ENCODE results near the gene GAS6. TPM values are rescaled to one million over a fixed set of nuclear protein-coding genes. Genes with fewer than 3 reads are reported as not detected.

GAS6 gene
- total RNA-seq, 2 donors from 2014 or later = 83.0 to 145 TPM

GRCh38 chr13:113806104-113806471 is 57.8 kb downstream of the GAS6 start:
- Histone ChIP-seq H3K36me3 (replicated peaks in 1 of 2; ENCODE audit: insufficient read depth in 1 of 2, low read depth in 2 of 2) (no peaks in the 10 kb centered on the region), H3K27ac (no peak overlapping the region), H3K4me1 (no peaks in the 10 kb centered on the region), H3K4me3 (no peak overlapping the region), H3K9me3 (no peaks in the 10 kb centered on the region), H3K27me3 (no peaks in the 10 kb centered on the region)
- WGBS, 2 donors = 73 to 74% methylated on average over 3 to 11 of the region's 11 CpGs
- intact Hi-C loops (cut with DNase I) = loop anchor here (10.0 kb wide), 1 partner anchor 209 kb away; no protein-coding TSS in a partner anchor
- TF ChIP-seq CTCF (IDR thresholded peaks at IDR 0.05) (no peak), POLR2A (IDR thresholded peaks at IDR 0.05) (no peak)
- no peak for ATAC-seq
- DNase-seq = no peak

- H3K27me3 ChIP-seq = no peaks in the 10 kb centered on the region
- H3K4me1 ChIP-seq = no peaks in the 10 kb centered on the region
- no peak overlapping the region for H3K4me3 ChIP-seq
- H3K27ac ChIP-seq = no peak overlapping the region
- intact Hi-C loops (cut with DNase I) = loop anchor here (10.0 kb wide), 1 partner anchor 209 kb away; no protein-coding TSS in a partner anchor
- no peaks in the 10 kb centered on the region for H3K9me3 ChIP-seq
- ATAC-seq = no peak
- DNase-seq = no peak
- no peaks in the 10 kb centered on the region for H3K36me3 ChIP-seq (replicated peaks in 1 of 2; ENCODE audit: insufficient read depth in 1 of 2, low read depth in 2 of 2)
- 73 to 76% methylated on average over 19 to 24 of the region's 27 CpGs for WGBS, 2 donors
- TF ChIP-seq POLR2A (IDR thresholded peaks at IDR 0.05) (no peak), CTCF (IDR thresholded peaks at IDR 0.05) (no peak)
These were observed 58.3 kb downstream of the GAS6 start for GRCh38 chr13:113805431-113806103.

- Histone ChIP-seq H3K27ac (no peak overlapping the region), H3K36me3 (replicated peaks in 1 of 2; ENCODE audit: insufficient read depth in 1 of 2, low read depth in 2 of 2) (no peaks in the 10 kb centered on the region), H3K27me3 (no peaks in the 10 kb centered on the region), H3K4me1 (no peaks in the 10 kb centered on the region), H3K4me3 (no peak overlapping the region), H3K9me3 (no peaks in the 10 kb centered on the region)
- no peak for ATAC-seq
- no peak for DNase-seq
- intact Hi-C loops (cut with DNase I) = loop anchor here (10.0 kb wide), 1 partner anchor 210 kb away; no protein-coding TSS in a partner anchor
- 74 to 84% methylated on average over 19 to 38 of the region's 39 CpGs for WGBS, 2 donors
- TF ChIP-seq CTCF (IDR thresholded peaks at IDR 0.05) (no peak), POLR2A (IDR thresholded peaks at IDR 0.05) (no peak)
These were observed 59.0 kb downstream of the GAS6 start for GRCh38 chr13:113804703-113805430.

GRCh38 chr13:113804017-113804702 is 59.7 kb downstream of the GAS6 start:
- ATAC-seq (no peak), DNase-seq (no peak)
- no peaks in the 10 kb centered on the region for H3K4me1 ChIP-seq
- no peak for TF ChIP-seq POLR2A (IDR thresholded peaks at IDR 0.05)
- no peak for TF ChIP-seq CTCF (IDR thresholded peaks at IDR 0.05)
- no peak overlapping the region for H3K27ac ChIP-seq
- no peaks in the 10 kb centered on the region for H3K36me3 ChIP-seq (replicated peaks in 1 of 2; ENCODE audit: insufficient read depth in 1 of 2, low read depth in 2 of 2)
- intact Hi-C loops (cut with DNase I) = loop anchor here (10.0 kb wide), 1 partner anchor 211 kb away; no protein-coding TSS in a partner anchor
- 76 to 77% methylated on average over 25 to 33 of the region's 34 CpGs for WGBS, 2 donors
- no peaks in the 10 kb centered on the region for H3K9me3 ChIP-seq
- no peaks in the 10 kb centered on the region for H3K27me3 ChIP-seq
- no peak overlapping the region for H3K4me3 ChIP-seq
